Epithelial cell of esophagus (primary cell): ENCODE measurements around the gene PPP1R18.
"Not testable (repeated sequence)": the region's sequence is repeated elsewhere in the genome, so short reads cannot be mapped to it uniquely, and the experiment has no call there.

Experiments used
- DNase-seq: peaks from one replicate; pipeline ENCODE4 v3.0.0; 2010; ENCODE audit warnings: low read depth
- H3K4me3 ChIP-seq: 2 replicates; pipeline ENCODE4 v1.5.1; 2011; ENCODE audit warnings: mild to moderate bottlenecking, low read length, control low read depth
- TF ChIP-seq, protein P1 (sequence below): IDR thresholded peaks from 2 replicates; pipeline ENCODE4 v1.5.1; 2011; ENCODE audit warnings: low read depth, mild to moderate bottlenecking, low read length, control low read depth, inconsistent platforms; ENCODE audit not compliant: insufficient read depth; ENCODE audit errors: missing control alignments

Gene PPP1R18

DNA sequence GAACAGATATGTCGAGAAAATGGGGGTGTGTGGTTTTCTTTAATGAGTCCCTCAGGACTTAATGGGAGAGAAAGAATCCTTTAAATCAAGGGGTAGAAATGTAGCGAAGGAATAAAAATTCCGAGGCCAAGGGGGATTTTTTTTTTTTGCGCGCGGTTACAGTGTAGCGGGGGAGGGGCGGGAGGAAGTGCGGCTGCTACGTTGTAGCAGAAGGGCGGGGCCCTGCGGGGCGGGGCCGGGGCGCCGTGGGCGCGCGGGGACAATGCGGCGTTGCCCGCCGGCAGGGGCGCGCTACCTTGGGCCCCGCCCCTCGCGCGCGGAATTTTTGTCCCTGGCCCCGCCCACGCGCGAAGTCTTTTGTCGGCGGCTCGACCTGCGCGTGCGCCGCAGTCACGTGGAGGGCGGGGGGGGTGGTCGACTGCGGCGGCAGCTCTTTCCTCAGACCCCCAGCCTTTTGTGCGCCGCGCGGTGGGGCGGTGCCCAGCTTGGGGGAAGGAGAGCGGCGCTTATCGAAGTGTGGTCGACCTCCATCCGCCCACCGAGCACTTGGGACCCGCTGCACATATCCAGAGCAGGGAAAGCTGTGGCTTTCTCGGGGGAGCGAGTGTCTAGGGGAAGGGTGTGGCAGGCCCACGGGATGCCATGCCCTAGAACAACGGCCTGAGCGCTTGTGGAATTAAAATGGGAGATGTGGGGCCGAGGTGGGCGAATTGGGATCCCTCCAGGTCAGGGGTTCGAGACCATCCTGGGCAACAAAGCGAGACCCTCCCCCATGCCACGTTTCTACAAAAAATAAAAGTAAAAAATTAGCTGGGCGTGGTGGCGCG is 35.0 kb upstream of the PPP1R18 start:
- TF ChIP-seq, protein P1, sequence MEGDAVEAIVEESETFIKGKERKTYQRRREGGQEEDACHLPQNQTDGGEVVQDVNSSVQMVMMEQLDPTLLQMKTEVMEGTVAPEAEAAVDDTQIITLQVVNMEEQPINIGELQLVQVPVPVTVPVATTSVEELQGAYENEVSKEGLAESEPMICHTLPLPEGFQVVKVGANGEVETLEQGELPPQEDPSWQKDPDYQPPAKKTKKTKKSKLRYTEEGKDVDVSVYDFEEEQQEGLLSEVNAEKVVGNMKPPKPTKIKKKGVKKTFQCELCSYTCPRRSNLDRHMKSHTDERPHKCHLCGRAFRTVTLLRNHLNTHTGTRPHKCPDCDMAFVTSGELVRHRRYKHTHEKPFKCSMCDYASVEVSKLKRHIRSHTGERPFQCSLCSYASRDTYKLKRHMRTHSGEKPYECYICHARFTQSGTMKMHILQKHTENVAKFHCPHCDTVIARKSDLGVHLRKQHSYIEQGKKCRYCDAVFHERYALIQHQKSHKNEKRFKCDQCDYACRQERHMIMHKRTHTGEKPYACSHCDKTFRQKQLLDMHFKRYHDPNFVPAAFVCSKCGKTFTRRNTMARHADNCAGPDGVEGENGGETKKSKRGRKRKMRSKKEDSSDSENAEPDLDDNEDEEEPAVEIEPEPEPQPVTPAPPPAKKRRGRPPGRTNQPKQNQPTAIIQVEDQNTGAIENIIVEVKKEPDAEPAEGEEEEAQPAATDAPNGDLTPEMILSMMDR, result no peak
- peak overlapping the region; percentile 68 for H3K4me3 ChIP-seq
- peak; percentile 90 for DNase-seq

DNA sequence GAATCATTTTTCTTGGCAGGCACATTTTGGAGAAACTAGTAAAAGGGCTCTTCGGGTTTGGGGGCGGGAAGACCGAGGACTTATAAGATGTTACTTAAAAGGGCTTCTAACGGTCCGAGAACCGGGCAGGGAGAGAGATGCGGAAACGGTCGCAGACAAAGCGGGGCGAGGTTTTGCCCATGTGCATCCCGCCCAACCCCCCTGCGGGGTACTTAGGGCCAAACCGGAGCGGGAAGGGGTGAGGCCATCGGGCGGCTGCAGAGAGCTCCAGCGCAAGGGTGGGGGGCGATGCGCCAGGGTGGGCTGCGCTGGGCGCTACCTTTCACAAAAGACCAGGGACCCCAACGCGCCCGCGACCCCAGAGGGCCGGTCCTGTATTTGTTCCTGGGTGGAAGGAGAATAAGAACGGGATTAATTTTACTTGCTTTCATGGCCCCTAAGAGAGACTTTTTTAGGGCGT is 34.3 kb upstream of the PPP1R18 start:
- peak; percentile 46 for DNase-seq
- TF ChIP-seq, protein P1, result no peak
- peak overlapping the region; percentile 68 for H3K4me3 ChIP-seq

DNA sequence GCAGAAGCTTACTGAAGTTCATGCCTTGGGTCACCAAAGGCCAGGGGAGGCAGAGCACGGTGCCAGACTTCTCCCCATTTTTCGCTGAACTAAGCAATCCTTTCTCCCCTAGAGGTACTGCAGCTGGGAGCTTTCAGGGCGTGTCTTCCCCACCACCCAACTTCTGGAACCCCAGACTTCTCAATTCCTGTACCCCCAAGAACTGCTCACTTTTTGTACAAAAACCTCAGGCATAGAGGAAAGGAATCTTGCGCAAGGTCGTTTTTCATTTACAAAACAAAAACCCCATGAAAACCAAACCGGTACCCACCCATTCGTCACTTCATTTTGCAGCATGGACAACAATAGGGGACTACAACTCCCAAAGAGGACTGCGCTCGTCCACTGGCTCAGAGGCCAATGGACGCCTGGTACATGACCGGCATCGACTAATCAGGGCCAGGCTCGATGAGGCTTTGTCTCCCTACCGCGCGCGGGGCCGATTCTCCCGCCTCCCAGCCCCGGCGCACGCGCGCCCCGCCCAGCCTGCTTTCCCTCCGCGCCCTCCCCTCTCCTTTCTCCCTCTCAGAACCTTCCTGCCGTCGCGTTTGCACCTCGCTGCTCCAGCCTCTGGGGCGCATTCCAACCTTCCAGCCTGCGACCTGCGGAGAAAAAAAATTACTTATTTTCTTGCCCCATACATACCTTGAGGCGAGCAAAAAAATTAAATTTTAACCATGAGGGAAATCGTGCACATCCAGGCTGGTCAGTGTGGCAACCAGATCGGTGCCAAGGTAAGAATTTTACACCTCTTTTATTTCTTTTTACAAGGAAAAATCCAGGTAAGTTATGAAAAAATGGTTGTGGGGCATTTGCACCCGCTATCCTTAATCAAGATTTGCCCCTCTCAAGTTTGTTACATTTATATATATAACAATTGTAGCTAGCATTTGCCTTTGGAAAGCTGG is 33.6 kb upstream of the PPP1R18 start, which contains the start of gene TUBB:
TSS of gene TUBB (plus strand) at position 562 of the 947 bp plus-strand sequence. CDS start at position 717, 155 bp downstream.
- peak within 1 kb of the TSS; percentile 68 for H3K4me3 ChIP-seq
- peak; percentile 99 for DNase-seq
- TF ChIP-seq, protein P1, result peak; percentile 23

GRCh38 chr6:30719356-30719755 is 32.9 kb upstream of the PPP1R18 start:
- TF ChIP-seq, protein P1, result no peak
- DNase-seq, result no peak

GRCh38 chr6:30717845-30718720 is 31.6 kb upstream of the PPP1R18 start:
- H3K4me3 ChIP-seq, result peak overlapping the region; percentile 34
- not testable (repeated sequence) for DNase-seq

More at GRCh38 chr6:30719356-30719755, 32.9 kb upstream of the PPP1R18 start:
- H3K4me3 ChIP-seq, result peak overlapping the region; percentile 68

GRCh38 chr6:30717129-30717844 is 30.8 kb upstream of the PPP1R18 start, which contains the start of gene MDC1:
Gene MDC1 (minus strand): TSS chr6:30717281. CDS start chr6:30715175, 2,106 bp downstream.
- peak within 1 kb of the TSS; percentile 78 for H3K4me3 ChIP-seq
- TF ChIP-seq, protein P1, result peak; percentile 37
- peak; percentile 100 for DNase-seq
